HG03354 (cell line): ENCODE measurements around the gene RPL26.
"Not testable (repeated sequence)": the region's sequence is repeated elsewhere in the genome, so short reads cannot be mapped to it uniquely, and the experiment has no call there.

Source experiments
- ATAC-seq: cut with Tn5 transposase; IDR thresholded peaks from one replicate; pipeline ENCODE4 v1.9.1; 2021; ENCODE audit warnings: mild to moderate bottlenecking; ENCODE audit not compliant: unreplicated experiment, poor library complexity, severe bottlenecking

The RPL26 gene

GRCh38 chr17:8372422-8372821 is 10.6 kb downstream of the RPL26 start:
- no peak for ATAC-seq

GRCh38 chr17:8371786-8372185 is 11.2 kb downstream of the RPL26 start:
- no peak for ATAC-seq

GRCh38 chr17:8369944-8370343 is 13.0 kb downstream of the RPL26 start:
- ATAC-seq = no peak

GRCh38 chr17:8368193-8368592 is 14.8 kb downstream of the RPL26 start:
- ATAC-seq = no peak

- ATAC-seq = no peak
Observed at GRCh38 chr17:8366231-8366630, 16.8 kb downstream of the RPL26 start.

GRCh38 chr17:8365143-8365542 is 17.9 kb downstream of the RPL26 start:
- ATAC-seq = no peak

- ATAC-seq = no peak
Observed at GRCh38 chr17:8362651-8363332, 20.2 kb downstream of the RPL26 start.

- ATAC-seq = no peak
Observed at GRCh38 chr17:8360751-8361150, 22.2 kb downstream of the RPL26 start.

GRCh38 chr17:8360260-8360659 is 22.7 kb downstream of the RPL26 start:
- no peak for ATAC-seq

- ATAC-seq = no peak
Observed at GRCh38 chr17:8359769-8360168, 23.2 kb downstream of the RPL26 start.

- ATAC-seq = no peak
Observed at GRCh38 chr17:8357910-8358309, 25.1 kb downstream of the RPL26 start.

GRCh38 chr17:8354236-8354635 is 28.8 kb downstream of the RPL26 start:
- no peak for ATAC-seq

GRCh38 chr17:8353736-8354135 is 29.3 kb downstream of the RPL26 start:
- ATAC-seq = no peak

- ATAC-seq = no peak
Observed at GRCh38 chr17:8350339-8350738, 32.7 kb downstream of the RPL26 start.

- ATAC-seq = not testable (repeated sequence)
Observed at GRCh38 chr17:8347001-8347400, 36.0 kb downstream of the RPL26 start.

- no peak for ATAC-seq
Observed at GRCh38 chr17:8345951-8346665, 36.9 kb downstream of the RPL26 start.

GRCh38 chr17:8345052-8345690 is 37.8 kb downstream of the RPL26 start:
- ATAC-seq = no peak

- ATAC-seq = no peak
Observed at GRCh38 chr17:8341456-8341855, 41.5 kb downstream of the RPL26 start.

GRCh38 chr17:8339540-8339939 is 43.5 kb downstream of the RPL26 start, which contains the start of gene ODF4:
TSS of gene ODF4 (plus strand) at chr17:8339840. CDS start at chr17:8340052, 212 bp downstream.
- ATAC-seq = no peak

GRCh38 chr17:8338753-8339140 is 44.2 kb downstream of the RPL26 start:
- ATAC-seq = no peak
